Epithelial cell of prostate (primary cell): Measurements from ENCODE around the gene SLC4A2.

Source experiments
- DNase-seq: peaks from one replicate; pipeline ENCODE4 v3.0.0-alpha.2; 2011; ENCODE audit warnings: low read depth, low spot score
- H3K27ac ChIP-seq: fragments of 450-650 bp; 2 replicates; pipeline ENCODE4 v1.5.1; 2017; ENCODE audit warnings: mild to moderate bottlenecking

Gene SLC4A2

DNA sequence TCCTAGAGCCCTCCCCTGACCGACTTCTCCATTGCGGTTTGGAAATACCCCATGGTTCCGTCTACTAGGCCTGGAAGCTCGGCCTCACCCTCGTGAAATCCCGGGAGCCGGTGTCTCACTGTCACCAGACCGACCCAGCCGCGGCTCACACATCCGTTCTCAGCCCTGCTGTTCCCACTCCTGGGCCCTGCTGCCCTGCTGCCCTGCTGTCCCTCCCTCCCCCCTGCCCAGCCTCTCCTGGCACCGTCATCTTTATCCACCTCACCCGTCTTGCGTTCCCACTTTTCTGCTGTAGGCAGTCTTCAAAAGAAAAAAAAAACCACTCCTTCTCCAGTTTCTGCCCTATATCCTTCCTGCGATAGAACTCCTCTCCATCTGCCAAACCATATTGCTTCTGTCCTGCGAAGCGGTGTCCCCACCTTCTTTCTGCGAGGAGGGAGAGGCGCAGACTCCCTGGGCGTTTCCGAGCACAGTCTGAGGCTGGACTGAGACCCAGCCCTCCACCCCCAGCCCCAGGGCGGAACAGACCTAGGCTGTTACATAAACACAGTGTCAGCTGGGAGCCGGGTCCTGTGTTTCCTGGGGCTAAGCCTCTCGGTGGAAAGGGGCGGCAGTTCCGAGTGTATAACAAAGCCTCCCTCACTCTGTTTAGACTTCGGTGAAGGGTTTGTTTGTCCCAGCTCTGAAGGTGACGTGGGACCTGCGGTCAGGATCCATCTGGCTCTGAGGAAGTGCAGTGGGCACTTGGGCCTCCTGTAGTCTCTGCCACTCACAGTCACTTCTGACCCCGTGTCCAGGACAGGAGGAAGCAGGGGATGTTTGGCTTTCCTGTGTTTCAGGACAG is 29.7 kb downstream of the SLC4A2 start:
- peak overlapping the region; percentile 80 for H3K27ac ChIP-seq
- DNase-seq: no peak

DNA sequence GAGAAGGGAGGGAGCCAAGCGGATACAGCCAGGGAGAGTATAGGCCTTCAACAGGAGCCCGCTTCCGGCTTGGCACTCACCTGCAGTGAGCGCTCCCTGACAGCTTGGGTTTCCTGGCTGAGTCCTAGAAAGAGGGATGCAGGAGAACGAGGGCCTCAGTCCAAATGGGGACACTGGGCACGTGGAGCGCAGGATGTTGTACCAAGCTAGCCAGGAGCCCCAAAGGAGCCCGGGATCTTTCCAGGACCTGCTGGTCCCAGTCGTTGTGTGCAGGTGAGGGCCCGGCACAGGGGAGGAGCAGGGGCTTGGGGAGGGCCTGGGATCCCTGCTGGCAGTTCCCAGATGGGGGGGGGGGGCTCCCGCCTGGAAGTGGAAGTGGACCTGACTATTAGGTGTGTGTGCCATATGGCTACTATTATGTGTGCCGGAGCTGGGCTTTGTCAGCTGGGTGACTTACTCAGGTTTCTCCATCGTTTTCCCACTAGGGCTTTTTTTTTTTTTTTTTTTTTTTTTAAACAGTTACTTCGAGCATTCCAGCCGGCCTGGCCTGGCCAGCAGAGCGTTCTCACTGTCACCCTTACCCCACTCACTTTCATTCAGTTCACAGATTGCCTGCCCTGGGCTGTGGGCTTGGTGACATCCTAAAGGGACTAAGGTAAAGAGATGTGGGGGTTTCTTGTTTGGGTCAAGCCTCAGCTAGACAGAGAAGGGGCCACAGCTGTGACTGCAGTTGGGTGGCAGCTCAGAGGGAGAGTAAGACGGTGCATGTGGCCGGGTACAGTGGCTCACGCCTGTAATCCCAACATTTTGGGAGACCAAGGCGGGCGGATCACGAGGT is 30.7 kb downstream of the SLC4A2 start:
- DNase-seq: no peak
- H3K27ac ChIP-seq: peak overlapping the region; percentile 80

DNA sequence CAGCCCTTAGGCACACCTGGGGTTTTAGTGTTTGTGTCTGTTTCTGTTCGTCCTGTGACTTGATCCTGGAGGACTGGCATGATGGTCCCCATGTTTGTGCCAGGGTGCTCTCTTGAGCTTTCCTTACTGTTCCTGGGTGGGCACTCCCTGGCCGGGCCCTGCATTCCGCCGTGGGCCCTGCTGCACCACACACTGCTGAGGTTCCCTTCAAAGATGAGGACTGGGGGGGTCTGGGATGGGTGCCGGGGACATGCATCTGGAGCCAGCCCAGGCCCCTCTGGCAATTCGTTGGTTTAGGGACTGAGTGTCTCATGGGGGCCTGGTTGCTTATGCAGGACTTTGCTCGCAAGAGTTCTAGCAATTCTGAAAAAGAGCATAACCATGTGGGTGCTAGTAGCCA is 31.6 kb downstream of the SLC4A2 start:
- DNase-seq: no peak
- H3K27ac ChIP-seq: no peak overlapping the region

DNA sequence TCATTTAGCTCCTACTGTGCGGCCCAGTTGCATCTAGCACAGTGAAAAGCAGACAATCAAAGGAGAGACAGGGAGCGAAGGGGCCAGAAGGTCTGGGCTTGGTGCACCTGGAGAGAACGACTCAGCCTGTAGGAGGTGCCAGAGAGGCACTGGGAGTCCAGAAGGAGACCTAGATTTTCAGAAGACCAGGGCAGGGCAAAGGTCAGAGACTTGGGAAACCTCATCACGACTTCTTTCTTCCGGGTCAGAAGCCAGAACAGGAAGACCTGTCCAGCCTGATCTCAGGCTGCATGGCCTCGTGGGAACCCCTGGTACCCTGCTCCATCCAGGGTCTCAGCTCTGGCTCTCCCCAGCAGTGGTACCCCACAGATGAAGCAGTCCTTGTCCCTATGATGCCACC is 32.0 kb downstream of the SLC4A2 start:
- no peak for DNase-seq
- no peak overlapping the region for H3K27ac ChIP-seq

DNA sequence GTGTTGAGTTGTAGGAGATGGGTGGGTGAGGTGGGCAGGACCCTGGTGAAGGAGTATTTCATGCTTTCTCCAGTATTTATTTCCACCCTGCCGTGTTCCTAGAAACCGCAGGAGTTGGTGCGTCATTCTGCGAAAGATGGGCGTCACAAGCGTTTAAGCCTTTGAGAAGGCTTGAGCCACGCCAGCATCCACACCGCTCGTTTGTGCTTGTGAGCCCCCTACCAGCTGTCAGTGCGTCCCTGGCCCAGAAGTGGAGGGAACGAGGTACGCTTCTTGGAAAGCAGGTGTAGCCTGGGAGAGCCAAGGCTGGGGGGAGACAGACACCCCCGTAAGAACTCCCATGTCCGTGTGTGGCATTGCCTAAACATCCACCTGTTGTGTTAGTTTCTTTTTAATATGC is 32.6 kb downstream of the SLC4A2 start:
- no peak overlapping the region for H3K27ac ChIP-seq
- no peak for DNase-seq

DNA sequence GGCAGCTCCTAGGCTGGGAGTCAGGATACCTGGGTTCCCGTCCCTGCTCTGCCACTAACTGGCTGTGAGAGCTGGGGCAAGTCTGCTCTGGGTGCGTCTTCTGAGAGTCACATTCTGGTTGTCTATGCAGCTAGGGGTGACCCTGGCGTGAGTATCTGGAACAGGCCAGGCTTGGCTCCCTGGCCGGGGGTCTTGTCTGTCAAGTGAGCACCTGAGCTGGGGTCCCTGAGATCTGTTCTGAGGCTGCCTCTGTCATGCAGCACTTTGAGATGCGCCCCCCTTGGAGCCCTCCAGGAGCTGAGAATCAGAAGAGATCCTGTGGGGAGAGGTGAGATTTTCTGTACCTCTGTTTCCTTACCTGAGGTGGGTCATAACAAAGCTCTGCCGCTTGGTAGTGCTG is 34.4 kb downstream of the SLC4A2 start:
- no peak for DNase-seq
- no peak overlapping the region for H3K27ac ChIP-seq

DNA sequence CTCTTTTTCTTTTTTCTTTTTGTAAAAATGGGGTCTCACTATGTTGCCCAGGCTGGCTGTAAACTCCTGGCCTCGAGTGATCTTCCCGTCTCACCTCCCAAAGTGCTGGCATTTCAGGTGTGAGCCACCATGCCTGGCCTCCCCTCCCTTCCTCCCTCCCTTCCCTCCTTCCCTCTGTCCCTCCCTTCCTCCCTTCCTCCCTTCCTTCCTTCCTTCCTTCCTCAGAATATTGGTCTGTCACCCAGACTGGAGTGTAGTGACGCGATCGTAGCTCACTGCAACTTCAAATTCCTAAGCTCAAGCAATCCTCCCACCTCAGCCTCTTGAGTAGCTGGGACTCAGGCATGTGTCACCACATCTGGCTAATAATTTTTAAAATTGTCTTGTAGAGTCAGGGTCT is 35.3 kb downstream of the SLC4A2 start:
- DNase-seq: no peak

DNA sequence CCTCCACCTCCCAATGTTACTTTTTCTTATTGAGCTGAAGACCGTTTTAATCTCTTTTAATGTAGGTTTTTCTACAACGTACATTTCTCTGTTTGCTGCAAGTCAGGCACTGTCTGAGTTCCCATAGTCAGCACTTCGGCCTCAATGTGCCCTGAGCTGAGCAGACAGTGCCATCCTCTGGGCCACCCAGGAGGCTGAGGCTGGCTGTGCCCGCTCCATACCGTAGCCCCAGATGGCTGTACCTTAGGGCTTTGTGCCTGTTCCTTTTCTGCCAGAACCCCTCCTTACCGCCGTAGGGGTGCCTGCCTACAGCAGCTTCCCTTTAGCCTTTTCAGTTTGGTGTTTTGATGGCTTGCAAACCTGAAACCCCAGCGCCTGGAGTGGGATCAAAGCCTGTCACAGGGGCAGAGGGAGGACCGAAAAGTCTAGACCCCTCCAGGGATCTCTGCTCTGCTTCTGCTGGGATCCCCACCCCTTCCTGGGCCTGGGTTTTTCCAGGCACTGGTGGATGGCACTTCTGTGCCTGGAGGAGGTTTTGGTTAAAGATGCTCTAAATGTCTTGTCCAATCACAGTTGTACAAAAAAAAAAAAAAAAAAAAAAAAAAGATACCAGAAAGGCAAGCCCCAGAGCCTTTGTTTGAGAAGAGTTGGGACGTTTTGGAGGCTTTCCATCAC is 35.9 kb downstream of the SLC4A2 start:
- DNase-seq: no peak
- no peak overlapping the region for H3K27ac ChIP-seq

More for the DNA sequence above, 35.3 kb downstream of the SLC4A2 start:
- H3K27ac ChIP-seq: no peak overlapping the region

DNA sequence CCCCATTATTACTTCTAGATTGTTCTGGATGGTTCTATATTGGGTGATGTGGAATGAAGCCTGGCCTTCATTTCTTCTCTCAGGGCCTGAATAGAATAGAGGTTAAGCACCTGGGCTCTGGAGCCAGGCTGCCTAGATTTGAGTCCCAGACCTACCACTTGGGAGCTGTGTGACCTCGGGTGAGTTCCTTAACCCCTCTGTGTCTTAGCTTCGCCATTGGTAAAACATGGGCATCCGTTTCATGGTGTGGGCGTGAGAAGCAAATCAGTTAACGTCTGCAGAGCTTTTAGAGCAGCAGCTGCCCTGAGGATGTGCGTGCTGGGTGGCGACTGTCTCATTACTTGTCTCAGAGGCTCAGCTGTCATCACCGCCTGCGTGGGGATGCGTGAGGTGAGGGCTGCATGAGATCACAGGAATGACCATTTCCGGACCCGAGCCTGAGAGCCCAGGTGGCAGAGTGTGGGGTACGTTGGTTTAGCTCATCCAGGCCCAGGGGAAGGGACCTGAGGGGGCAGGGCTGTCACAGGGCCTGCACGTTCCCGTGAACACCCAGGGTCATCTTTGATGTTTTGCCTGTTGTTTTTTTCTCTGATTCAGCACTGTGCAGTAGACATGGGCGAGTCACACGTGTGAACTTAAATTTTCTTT is 36.6 kb downstream of the SLC4A2 start:
- no peak for DNase-seq
- H3K27ac ChIP-seq: no peak overlapping the region

DNA sequence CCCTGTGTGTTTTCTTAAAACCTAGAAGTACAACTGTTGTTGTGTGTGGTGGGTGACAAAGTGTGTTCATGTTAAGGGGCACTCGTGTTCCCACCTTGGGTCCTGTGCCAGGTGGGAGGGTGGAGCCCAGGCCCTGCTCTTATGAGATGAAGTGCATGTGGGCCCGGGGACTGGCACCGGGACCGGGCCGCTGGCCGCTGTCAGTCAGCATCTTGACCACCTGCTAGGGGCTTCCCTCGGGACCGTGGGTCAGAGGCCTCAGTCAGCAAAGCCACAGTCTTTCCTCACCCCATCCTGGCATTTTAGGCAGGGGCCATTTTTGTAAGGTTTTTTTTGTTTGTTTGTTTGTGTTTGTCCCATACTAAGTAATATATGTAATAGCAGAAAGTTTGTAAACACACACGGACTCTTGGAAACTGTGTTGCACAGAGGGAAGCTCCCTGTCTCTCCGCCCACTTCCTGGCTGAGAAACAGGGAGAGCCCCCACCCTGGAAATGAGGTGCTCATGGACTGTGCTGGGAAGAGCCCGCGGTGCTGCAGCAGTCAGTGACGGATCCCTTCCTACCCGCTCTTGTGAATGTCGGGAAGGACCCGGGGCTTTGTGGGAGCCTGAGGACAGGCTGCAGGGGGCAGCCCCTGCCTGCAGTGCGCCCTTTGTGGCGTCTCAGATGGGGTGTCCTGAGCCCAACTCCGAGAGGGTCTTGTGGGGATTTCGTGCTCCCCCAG is 40.3 kb downstream of the SLC4A2 start:
- H3K27ac ChIP-seq: no peak overlapping the region
- DNase-seq: no peak

DNA sequence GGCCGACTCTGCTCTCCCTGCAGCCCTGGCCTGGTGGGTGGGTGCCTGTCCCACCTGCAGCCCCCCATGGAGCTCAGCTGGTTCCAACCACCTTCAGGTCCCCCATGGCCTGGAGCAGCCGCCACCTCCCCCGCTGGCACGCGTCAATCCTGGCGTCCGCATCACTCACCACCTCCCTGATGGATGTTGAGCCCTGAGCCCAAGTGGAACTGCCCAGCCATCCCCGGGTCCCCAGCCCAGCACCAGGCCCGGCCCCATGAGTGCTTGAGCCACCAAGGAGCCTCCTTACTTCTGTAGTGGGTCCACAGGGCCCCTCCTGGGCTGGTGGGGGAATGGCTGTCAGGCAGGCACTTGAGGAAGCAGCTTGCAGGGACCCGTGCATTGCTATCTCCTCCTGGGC is 41.5 kb downstream of the SLC4A2 start:
- DNase-seq: no peak

DNA sequence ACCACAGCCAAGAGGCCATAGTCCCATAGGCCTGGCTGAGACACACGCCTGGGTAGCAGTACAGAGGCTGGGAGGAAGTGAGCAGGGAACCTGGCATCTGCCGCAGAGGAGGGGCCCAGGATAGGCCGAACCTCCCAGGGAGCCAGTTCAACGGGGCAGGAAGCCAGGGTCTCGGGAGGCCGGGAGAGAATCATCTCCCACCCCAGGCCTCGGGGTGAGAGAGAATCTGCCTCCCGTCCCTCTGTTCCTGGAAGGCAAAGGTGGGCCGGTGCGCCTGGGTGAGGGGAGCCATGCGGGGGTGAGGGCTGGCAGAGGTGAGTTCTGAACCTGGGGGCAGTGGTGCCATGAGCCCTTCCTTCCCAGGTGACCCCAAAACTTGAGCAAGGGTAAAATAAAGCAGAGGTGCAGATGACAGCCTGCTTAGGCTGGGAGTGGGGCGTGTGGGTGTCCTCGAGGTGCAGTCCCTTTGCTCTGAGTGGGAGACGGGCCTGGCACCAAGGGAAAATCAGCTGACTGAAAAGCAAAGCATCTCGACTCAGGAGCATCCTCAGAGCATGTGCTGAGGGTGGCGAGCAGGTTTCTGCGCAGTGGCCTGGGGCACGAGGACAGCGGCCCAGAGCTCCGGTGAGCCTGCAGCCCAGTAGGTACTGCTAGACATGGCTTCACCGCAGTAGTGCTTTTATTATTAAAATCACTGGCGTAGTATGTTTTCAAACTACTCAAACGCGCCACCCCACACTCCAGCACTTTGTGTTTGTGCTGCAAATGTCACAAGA is 42.4 kb downstream of the SLC4A2 start:
- no peak for DNase-seq
- H3K27ac ChIP-seq: no peak overlapping the region

More for the DNA sequence above, 41.5 kb downstream of the SLC4A2 start:
- no peak overlapping the region for H3K27ac ChIP-seq

DNA sequence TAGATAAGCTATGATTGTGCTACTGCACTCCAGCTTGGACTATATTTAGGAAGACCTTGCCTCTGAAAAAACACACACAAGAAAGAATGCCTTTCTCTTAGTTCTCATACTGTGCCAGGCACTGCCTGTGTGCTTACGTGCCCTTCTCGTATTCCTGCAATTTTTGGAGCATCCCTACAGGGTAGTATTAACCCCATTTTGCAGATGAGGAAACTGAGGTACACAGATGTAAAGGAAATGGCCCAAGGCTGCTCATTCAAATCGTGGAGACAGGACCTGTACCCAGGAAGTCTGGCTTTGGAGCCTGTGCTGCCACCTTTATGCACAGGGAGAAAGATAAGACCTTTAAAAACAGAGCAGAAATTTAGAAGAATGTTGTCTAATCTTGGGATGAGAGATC is 43.6 kb downstream of the SLC4A2 start:
- no peak overlapping the region for H3K27ac ChIP-seq
- no peak for DNase-seq

DNA sequence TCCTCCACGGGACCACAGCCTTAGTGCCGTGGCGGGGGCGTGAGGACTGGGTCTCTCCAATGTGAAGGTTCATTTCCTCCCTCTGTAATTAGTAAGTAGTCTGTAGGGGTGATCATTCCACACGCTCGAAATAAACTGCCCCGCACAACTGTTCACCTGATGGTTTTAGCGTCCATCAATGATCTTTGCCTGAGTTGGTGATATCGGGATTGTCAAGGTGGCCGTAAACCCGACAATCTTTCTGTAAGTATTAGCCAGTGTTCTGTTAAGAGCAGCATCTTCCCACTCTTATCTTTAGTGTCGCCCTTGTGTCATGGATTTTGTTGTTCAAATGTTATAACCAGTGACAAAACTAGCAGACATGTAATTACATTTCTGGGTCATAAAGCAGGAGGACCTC is 44.6 kb downstream of the SLC4A2 start:
- no peak for DNase-seq
- no peak overlapping the region for H3K27ac ChIP-seq

DNA sequence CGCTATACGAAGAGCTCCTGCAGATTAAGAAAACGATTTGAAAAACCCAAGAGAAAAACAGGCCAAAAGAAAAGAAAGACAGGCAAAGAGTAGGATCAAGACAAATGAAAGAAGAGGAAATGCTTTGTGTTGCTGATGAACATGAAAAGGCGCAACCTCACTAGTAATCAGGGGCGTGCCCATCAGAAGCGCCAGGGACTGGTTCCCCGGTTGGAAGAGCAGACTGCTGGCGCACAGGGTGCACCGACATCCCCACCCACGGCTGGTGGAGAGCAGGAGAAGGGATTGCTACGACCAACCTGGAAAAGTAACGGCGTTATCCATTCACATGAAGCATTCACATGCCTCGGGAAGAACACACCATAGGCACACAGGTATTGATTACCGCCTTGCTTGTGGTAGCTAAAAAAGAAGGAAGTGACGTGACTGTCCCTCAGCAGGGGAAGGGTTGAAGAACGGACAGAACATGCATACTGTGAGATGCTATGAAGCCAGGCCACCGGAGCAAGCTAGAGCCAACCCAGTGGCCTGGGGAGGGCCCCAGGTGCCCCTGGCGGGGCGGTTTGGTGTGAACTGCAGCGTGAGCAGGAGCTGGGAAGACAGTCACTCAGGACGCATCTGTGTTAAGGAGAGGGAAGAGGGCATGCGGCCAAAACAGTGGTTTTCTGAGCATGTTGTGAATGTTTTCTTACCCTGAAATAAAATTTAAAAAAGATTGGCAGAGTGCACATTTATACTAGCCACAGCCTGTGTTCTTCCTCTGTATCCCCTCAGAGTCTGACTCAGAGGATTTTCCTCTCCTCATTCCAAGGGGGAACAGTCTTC is 45.2 kb downstream of the SLC4A2 start:
- DNase-seq: no peak
- H3K27ac ChIP-seq: no peak overlapping the region

DNA sequence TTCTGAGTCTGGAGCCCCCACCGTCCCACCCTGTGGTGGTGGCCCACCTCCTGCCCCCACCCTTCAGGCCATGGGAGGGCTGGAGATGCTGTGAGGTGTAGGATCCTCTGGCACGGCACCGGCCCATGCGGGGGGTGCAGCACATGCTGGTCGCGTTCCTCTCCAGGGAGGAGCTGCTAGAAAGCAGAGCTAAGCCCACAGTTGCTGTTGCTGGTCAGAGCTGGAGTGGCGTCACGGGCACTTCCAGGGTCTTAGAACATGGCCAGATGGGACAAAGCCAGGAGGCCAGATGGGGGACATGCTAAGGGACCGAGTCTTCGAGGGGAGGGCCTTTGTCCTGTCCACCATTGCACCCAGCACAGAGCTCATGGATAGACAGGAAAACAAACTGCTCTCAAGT is 48.5 kb downstream of the SLC4A2 start:
- DNase-seq: no peak
- H3K27ac ChIP-seq: no peak overlapping the region

DNA sequence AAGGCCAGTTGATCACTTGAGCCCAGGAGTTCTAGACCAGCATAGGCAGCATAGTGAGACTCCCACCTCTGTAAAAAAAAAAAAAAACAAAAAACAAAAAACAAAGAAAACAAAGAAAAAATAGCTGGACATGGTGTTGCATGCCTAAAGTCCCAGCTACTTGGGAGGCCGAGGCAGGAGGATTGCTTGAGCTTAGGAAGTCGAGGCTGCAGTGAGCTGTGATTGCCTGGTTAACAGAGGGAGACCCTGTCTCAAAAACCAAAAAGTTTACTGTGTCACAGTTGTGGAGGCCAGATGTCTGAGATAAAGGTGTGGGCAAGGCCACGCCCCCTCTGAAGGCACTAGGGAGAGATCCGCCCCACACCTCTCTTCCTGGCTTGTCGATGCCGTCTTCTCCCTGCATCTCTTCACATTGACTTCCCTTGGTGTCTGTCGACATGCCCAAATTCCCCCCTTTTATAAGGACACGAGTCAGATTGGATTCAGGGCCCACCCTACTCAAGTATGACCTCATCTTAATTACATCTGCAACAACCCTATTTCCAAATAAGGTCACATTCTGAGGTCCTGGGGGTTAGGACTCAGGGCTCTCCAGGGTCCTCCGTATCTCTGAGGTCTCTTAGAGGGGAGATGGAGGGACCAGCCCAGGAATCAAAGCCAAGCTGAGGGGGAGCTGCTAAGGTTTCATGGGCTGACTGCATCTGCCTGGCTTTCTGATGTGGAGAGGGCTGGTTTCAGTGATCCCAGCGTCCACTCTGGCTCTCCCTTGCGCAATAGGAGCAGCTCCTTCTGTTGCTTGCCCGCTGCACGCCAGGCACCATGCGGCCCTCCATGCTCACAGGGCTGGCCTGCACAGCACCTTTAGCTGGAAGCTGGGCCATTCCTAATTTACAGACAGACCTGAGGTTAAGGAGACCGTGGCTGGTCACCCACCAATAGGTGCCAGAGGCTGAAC is 50.0 kb downstream of the SLC4A2 start:
- no peak for DNase-seq

More for the DNA sequence above, 50.0 kb downstream of the SLC4A2 start:
- H3K27ac ChIP-seq: no peak overlapping the region
